Inflammatory macrophage treated with lipopolysaccharide for 4 hours (primary cell): Measurements from ENCODE around the gene PHF10.

Experiments used
- DNase-seq: peaks from one replicate; pipeline ENCODE4 v3.0.0-alpha.2; 2020

PHF10 gene

DNA sequence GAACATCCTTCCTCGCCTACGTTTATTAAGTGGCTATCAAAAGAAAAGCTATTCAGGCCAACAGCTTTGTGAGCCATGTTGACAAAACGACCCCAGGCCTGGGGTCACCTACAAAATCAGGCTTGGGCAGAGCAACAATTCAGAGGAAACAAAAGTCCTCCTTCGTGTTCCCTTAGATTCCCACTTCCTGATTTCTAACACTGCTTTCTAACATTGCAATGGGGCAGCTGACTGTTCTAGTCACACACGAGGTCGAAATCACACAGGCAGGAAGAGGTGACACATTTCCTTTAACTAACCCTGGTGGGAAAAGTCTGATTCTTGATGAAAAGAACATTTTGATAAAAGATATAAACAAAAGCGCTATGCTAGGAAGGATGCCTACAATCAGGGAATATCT lies 54.4 kb downstream of the PHF10 start:
- peak; percentile 81 for DNase-seq

DNA sequence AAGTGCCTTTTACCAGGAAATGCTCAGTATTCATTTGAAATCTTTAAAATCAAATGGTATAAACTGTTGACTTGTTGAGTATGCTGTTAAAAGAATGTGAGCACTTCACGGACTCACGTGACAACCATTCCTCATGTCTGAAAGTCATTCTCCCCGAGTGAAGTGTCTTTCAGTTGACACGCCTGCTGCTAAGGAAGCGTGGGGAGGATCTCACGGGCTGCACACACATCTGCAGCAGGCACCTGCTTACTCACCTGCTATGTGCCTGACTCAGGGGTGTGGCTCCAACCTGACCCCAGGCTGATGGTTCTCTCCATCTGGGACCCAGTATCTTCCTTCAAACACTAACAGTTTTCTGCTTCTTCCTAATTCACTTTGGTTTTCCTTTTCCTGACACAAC lies 55.2 kb downstream of the PHF10 start:
- no peak for DNase-seq

DNA sequence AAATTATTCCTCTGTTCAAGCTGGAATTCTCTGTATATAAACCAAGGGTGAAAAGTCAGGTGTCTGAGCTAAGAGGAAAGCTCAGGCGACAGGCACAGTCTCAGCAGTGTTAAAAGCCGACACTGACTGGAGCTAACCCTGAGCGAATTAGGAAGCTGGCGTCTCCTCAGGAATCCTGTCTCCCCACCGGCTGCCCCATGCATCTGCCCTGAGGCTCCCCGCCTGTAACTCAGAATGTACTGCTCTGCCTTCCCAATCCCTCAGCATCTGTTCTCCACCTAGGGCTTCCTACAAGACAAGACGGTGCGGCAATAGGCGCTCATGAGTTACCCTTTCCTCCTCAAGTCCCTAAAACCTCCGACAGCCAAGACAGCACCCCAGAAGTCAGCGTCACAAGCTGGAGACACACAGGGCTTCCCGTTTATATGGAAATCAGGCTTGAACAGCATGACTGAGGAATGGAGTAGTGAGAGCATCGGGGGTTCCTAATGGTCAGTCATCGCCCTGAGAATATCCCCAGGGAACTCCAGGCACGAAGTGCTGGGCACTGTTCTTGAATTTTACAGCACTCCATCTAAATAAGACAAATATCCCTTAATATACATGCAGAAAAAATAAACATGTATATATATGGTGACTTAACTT lies 56.0 kb downstream of the PHF10 start:
- no peak for DNase-seq

DNA sequence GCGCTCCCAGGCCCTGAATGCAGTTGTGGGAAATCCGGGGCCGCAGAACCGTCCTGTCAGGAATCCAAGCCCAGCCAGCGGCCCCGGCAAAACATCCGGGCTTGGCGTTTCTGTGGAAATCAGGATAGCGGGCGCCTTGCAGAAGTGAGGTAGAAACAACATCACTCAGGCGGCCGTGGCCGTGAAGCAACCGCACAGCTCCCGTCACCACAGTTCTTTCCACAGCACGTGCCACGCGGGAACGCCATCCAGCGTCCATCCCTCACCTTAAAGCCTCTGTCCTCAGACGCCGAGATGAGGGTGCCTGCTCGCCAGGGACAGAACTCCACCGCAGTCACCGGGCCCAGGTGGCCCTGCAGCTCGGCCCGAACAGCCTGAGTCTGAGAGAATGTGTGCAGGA lies 56.6 kb downstream of the PHF10 start:
- no peak for DNase-seq

DNA sequence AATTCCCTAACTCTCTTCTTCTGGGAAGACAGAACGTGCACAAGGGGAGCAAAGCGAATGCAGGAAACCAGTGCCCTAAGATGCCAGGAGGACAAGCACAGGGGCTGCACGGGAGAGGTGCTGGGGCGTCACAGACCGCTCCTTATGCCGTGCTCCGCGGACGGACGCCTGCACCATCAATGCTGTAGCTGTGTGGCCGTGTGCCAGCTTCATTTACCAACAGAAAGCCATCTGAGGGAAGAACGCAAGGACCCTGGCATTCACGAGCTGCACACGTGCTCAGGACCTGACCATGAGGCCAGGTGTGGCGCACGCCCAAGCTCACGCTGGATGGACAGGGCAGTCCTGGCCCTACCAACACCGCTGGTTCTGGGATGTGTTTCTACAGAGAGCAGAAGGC lies 57.9 kb downstream of the PHF10 start:
- no peak for DNase-seq

DNA sequence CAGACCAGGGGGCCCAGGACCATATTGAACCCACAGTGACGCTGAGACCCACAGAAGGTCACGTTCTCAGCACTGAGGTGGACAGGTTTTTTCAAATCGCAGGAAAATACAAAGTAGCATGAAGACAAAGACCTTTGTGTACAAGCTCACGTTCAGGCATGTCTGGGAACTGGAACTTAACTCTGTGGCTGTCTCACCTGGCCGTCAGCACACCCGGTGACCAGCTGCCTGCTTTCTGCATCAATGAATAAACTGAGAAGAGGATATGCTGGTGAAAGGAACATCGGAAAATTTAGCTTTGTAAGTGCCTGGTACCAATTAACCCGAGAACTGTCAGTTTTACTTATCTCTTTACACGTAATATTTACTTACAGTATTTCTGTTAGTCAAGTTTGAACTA lies 59.0 kb downstream of the PHF10 start:
- no peak for DNase-seq

DNA sequence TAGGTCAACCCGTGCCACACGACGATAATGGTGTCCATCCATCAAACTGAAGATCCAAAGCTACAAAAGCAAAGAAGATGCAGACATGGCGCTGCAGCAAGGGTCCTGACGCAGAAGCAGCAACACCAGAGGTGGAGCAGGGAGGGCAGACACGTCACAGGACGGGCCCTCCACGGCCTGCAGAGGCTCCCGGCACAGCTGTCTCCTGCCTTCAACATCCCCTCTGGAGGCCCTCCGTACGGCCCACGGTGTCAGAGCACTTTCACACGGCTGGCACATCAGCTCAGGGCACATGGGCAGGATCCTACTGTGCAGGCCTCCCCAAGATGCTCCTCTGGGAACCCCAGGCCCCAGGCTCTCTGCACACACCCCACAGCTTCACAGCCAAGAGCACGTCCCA lies 60.1 kb downstream of the PHF10 start:
- DNase-seq, result no peak

DNA sequence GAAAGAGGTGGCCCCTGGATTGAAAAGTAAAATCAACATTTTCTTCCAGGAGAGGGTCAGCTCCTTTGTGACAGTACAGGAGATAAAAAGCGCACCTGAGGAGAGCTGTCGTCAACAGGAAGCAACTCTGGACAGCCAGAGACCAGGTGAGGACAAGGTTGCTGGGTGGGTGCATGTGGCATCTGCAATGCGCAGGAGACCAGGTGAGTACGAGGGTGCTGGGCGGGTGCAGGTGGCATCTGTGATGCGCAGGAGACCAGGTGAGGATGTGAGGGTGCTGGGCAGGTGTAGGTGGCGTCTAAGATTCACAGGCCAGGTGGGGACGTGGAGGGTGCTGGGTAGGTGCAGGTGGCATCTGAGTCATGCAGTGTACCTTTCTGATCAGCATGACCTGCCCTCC lies 60.8 kb downstream of the PHF10 start:
- DNase-seq, result no peak

DNA sequence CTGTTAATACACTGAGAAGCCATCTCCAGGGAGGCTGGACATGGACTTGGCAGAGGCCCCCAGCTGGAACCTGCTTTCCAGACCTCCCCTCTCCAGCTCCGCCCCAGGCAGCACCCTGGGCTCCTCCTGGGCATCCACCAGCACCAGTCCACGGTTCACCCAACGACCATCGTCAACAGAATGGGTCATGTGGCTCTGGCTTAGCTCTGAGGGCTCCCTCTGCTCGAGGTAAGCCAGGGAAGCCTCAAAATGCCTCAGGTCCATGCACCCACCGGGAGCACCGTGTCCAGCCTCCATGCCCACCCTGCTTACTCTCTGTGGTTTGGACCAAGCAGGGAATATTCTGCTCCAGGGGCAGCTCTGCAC lies 62.9 kb downstream of the PHF10 start:
- no peak for DNase-seq

DNA sequence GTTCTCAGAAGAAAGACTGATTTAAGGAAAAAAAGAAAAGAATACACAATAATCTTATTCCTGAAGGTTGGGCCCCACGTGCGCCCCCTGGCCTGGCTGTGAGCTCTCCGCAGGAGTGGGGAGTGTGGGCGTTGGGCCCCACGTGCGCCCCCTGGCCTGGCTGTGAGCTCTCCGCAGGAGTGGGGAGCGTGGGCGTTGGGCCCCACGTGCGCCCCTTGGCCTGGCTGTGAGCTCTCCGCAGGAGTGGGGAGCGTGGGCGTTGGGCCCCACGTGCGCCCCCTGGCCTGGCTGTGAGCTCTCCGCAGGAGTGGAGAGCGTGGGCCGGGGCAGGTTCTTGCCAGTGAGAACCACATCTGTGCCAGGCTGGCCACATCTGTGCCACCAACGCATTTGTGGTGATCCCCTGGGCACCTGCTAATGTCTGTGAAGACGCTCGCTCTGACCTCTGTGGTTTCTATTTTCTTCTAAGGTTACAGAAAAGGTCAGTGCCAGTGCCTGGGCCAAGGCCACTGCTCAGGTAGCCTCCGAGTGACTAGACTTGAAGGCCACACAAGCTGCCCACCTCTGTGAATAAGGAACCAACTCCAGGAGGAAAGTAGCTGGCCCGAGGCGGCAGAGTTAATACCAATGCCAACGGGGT lies 63.4 kb downstream of the PHF10 start:
- DNase-seq, result no peak

DNA sequence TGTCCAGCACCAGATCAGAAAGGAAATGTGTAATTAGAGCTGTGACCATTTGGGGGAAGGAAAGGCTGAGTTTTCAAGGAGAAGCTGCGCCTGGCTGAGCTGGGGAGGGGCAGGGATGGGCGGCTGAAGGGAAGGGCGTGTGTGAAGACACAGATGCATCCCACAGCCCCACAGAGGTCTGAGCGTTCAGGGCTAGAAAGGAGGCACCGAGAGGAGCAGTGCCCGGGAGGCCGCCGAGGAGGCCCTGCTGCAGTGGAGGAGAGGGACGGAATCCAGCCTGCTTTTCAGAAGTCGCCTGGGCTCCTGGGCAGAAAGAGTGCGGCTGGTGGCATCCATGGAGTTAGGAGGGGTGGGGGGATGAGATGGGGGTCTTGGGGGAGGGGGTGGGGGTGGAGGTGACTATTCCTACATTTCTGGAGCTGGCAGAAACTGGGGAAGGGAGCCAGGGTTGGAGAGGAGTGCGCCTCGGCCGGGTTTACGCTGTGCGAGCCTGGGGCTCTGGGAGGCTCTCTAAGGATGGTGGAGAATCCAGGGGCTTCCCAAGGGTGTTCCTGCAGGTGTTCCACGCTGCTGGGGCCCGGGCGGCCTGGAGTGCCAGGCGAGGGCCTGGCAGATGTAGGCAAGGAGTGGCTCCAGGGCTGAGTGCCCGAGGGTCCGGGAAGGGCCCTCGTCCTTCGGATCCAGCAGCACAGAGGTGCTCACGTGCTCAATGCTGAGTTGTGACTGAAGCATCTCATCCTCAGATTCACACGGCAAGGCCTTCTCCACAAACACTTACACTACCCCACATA lies 64.3 kb downstream of the PHF10 start:
- DNase-seq, result no peak

DNA sequence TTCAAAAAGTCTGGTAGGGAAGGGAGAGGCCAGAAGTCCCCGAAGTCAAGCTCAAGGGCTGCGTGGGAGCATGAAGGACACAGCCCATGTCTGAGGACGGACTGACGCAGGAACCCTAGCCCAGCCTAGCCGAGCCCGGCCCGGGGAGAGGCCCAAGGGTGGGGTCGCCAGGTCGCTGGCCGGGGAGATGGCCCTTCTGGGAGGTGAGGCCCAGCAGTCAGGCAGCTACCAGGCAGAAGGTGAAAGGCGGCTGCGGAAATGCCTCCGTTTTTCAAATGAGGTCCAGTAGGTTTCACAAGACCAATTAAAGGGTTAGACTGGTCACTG lies 67.1 kb downstream of the PHF10 start:
- DNase-seq, result no peak

DNA sequence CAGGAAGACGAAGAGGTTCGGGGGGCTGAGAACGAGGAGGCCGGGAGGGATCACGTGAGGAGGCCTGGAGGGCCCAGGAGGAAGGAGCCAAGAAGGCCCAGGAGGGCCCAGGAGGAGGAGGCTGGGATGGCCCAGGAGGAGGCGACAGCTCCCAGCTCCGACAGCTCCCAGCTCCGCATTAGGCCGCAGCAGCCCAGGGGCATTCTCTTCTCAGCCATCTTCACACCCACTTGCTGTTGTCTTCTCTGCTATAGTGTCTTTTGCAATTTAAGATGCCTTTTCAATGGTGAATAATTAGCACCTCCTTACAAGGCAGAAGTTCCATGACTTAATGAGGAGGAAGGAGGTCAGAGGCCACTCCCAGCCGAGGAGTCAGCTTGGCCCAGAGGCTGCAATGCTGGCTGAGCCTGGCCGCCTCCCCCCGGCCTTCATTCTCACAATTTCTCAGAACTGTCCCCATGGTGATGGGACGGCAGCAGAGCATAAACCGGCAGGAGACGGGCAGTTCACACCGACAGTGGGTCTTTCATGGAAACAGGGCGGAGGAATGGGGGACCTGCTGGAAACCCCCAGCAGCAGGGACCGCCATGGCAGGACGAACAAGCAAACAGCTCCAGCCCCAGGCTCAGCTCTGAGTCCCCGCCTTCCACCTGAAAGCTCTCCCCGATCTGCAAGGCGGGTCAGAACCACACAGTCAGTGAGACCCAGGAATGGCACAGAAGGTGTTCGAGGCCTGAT lies 67.6 kb downstream of the PHF10 start:
- DNase-seq, result no peak

DNA sequence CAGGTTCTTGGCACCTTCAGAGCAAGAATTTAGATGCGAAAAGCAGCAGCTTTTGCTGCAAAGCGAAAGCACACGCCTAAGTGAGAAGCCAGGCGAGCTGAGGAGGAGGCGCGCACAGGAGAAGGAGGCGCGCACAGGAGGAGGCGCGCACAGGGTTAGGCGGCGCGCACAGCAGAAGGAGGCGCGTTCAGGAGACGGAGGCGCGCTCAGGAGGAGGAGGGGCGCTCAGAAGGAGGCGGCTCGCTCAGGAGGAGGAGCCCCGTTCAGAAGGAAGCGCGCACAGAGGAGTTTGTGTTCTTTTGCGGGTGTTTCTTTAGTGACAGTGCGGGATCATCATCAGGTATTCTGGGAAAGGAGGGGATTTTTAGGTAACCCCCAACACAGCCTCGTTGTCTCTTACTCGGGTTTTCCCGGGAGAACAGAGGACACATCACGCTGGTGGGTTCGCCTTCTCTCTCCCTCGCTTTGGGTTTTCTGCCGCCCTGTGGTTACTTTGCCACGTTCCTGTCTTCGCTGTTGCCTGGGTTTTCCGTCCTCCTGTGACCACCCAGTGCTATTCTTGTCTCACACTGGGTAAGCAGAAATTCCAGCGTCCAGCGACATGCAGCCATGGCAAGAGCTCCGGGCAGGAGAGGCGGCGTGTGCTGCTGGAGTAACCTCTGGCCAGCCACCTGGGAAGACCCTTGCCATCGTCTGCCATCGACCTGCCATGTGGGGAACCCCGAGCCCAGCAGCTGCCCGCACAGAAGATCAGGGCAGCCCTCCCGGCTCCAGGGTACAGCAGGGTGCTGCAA lies 69.5 kb downstream of the PHF10 start:
- peak; percentile 58 for DNase-seq
